Measurements from ENCODE around the gene CDR2.
"Not testable (repeated sequence)": the region's sequence is repeated elsewhere in the genome, so short reads cannot be mapped to it uniquely, and the experiment has no call there.

CDR2 gene

DNA sequence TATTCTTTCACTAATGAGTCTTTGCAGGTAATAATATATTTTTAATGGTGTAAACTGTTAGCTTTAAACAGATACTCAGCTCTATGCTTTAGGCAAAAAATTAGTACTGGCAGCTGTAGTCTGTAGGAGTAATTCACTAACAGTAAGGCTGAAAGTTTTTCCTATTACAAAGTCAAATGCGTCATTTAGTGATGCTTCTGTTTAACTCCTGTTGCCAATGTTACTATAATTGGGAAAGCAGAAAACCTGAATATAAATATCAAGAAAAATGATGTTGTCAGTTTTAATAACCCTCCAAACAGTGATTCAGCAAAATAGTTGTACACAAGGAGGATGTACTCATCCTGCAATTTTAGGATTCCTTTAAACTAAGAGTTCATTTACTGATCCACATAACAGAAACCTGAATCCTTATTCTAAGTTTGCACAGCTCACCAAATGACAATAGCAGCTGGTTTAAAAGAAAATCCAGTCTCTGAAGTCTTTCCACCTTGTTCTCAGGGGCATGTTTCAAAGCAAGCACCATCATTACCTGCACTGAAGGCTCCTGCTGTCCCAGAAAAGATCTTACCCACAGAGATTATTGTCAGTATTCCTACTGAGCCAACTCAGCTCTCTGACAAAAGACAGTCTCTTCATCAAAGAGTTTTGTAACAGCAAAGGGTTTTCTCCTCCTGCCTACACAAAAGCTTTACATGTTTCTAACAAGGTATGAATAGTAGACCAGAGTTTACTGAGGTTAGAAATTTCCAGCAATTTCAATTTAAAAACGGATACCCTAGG is 4.2 kb downstream of the CDR2 start:
- TF ChIP-seq, protein P1, sequence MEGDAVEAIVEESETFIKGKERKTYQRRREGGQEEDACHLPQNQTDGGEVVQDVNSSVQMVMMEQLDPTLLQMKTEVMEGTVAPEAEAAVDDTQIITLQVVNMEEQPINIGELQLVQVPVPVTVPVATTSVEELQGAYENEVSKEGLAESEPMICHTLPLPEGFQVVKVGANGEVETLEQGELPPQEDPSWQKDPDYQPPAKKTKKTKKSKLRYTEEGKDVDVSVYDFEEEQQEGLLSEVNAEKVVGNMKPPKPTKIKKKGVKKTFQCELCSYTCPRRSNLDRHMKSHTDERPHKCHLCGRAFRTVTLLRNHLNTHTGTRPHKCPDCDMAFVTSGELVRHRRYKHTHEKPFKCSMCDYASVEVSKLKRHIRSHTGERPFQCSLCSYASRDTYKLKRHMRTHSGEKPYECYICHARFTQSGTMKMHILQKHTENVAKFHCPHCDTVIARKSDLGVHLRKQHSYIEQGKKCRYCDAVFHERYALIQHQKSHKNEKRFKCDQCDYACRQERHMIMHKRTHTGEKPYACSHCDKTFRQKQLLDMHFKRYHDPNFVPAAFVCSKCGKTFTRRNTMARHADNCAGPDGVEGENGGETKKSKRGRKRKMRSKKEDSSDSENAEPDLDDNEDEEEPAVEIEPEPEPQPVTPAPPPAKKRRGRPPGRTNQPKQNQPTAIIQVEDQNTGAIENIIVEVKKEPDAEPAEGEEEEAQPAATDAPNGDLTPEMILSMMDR (IDR thresholded peaks at IDR 0.05; ENCODE audit: extremely low read depth, missing control alignments), result no peak
- DNase-seq (ENCODE audit: low spot score), result no peak

DNA sequence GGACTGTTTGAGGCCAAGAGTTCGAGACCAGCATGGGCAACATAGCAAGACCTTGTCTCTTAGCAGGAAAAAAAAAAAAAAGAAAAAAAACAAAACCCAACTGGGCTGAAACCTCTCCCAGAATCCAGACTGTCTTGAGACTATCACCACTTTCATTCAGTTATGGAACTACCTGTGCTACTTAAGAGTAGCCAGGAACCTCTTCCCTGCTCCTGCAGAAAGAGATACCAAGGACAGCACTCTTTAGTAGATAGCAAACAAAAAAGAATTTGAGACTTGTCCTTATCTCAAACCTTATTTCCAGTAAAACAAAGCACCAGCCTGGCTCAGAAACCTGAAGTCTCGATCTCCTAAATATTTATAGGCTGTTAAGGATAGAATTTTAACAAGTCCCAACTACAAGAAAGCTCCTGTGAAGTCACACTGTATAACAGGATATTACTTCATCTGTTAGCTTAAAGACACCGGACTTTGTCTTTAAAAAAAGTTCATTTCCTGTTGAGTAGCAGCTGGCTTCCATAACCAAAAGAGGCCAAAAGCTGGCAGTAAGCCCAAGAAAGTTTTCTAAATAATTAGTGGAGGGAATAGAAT is 5.1 kb downstream of the CDR2 start:
- DNase-seq (ENCODE audit: low spot score), result no peak
- TF ChIP-seq, protein P1 (IDR thresholded peaks at IDR 0.05; ENCODE audit: extremely low read depth, missing control alignments), result no peak

DNA sequence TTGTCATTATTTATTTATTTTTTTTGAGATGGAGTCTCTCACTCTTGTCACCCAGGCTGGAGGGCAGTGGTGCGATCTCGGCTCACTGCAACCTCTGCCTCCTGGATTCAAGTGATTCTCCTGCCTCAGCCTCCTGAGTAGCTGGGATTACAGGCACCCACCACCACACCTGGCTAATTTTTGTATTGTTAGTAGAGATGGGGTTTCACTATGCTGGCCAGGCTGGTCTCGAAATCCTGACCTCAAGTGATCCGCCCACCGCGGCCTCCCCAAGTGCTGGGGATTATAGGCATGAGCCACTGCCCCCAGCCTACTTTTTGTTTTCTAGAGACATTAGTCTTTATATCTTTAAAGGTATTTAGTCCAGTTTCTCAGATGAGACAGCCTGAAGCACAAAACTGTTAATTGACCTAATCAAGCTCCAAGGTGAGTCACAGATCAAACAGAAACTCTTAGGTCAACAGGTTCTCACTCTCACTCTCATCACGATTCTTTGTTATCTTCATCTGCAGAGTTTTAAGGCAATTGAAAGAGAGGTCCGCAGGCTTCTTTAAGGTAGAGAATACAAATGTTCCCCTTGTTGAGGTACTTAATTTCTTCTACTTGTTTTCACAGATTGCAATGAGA is 6.1 kb downstream of the CDR2 start:
- not testable (repeated sequence) for DNase-seq (ENCODE audit: low spot score)

DNA sequence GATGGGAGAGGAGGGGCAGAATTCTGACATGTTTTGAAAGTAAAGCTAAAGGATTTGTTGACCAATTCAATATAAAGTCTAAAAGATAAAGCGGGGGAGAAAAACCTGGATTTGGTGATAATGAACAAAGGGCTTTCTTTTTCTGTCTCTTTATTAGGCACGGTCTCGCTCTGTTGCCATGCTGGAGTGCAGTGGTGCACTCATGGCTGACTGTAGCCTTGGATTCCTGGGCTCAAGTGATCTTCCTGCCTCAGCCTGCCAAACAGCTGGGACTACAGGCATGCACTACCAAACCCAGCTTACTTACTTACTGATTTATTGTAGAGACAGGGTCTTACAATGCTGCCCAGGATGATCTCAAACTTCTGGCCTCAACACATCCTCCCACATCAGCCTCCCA is 7.5 kb downstream of the CDR2 start:
- TF ChIP-seq, protein P1 (IDR thresholded peaks at IDR 0.05; ENCODE audit: extremely low read depth, missing control alignments), result no peak
- DNase-seq (ENCODE audit: low spot score), result no peak

DNA sequence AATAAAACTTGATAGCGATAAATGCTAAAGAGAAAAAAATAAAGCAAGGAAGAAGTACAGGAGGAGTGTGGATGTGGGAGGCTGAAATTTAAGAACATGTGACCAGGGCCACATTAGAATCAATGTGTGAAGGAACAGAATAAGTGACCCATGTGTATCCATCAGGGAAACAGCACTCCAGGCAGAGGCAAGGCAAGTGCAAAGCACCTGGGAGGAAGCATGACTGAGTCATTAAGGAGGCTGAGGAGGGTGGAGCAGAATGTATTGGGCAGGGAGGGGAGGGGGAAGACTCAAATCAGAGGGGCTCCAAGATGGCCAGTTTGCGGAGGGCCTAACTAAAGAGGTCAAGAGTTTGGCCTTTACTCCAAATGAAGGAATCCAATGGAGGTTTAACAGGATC is 8.0 kb downstream of the CDR2 start:
- TF ChIP-seq, protein P1 (IDR thresholded peaks at IDR 0.05; ENCODE audit: extremely low read depth, missing control alignments), result no peak

DNA sequence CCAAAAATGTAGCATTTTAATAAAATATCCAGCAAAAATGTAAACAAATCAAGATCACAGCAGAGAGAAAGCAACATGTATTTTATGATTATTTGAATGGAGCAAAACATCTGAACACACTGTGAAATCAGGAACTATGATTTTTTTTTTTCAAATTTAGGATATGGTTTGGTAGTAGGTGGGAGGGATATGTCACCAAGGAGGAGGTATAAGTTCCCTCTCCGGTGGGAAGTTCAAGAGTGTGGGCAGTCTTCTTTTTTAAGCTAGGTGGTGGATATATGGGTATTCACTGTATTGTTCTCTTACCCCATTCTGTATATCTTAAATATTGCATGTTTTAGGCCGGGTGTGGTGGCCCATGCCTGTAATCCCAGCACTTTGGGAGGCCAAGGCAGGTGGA is 10.2 kb downstream of the CDR2 start:
- DNase-seq (ENCODE audit: low spot score), result no peak
- TF ChIP-seq, protein P1 (IDR thresholded peaks at IDR 0.05; ENCODE audit: extremely low read depth, missing control alignments), result no peak

More for the DNA sequence above, 8.0 kb downstream of the CDR2 start:
- DNase-seq (ENCODE audit: low spot score), result no peak

DNA sequence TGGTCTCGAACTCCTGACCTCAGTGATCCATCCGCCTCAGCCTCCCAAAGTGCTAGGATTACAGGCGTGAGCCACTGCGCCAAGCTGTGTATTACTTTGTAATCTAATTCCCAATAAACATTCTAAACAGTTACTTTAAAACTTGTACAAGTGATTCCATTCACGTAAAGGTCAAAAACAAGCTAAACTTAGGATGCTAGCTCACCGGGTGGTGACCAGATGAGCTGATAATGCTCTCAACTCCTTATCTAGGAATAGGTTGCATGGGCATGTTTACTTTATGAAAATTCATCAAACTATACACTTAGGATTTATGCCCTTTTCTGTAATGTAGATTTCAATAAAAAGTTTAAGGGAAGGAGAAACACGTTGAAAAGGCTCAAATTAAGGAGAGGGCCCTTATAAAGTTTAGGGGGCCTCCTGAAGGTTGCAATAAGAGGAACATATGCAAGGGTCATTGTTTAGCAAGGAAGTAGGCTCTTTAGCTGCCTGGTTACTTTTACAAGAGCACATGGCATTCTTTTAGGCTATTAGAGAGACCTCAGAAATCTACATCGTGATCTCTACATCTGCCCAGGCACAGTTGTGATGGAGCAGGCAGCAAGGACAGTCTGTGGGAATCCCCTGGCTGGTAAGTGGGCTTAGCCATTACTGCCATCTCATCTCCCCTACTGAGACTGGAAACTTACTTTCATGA is 13.3 kb downstream of the CDR2 start:
- no peak for DNase-seq (ENCODE audit: low spot score)
- TF ChIP-seq, protein P1 (IDR thresholded peaks at IDR 0.05; ENCODE audit: extremely low read depth, missing control alignments), result no peak
